GM12874 (cell line): ENCODE measurements around the gene TMEM63C.

ENCODE experiments used
- TF ChIP-seq, protein P1 (sequence below): IDR thresholded peaks from 2 replicates; pipeline ENCODE4 v1.5.1; 2011; ENCODE audit warnings: low read depth, mild to moderate bottlenecking, control low read depth, low read length, moderate library complexity; ENCODE audit not compliant: insufficient read depth

TMEM63C gene

DNA sequence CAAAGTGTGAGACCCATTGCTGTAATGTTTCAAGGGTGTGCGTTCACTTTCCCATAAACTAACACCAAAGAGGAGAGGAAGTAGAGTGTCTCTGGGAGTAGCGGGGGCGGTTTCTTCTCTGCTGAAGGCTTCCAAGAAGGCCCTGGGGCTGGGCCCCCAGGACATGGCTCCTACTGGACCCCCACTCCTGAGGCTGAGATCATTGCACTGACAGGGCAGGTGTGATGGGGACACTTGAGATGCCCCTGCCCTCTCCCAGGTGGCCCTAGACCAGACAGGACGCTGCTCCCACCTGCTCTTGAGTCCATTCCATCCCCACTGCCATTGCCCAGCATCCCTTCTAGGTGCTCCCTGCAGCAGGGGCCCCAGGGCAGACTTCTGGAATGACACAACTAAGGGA lies 20.1 kb downstream of the TMEM63C start:
- TF ChIP-seq, protein P1, sequence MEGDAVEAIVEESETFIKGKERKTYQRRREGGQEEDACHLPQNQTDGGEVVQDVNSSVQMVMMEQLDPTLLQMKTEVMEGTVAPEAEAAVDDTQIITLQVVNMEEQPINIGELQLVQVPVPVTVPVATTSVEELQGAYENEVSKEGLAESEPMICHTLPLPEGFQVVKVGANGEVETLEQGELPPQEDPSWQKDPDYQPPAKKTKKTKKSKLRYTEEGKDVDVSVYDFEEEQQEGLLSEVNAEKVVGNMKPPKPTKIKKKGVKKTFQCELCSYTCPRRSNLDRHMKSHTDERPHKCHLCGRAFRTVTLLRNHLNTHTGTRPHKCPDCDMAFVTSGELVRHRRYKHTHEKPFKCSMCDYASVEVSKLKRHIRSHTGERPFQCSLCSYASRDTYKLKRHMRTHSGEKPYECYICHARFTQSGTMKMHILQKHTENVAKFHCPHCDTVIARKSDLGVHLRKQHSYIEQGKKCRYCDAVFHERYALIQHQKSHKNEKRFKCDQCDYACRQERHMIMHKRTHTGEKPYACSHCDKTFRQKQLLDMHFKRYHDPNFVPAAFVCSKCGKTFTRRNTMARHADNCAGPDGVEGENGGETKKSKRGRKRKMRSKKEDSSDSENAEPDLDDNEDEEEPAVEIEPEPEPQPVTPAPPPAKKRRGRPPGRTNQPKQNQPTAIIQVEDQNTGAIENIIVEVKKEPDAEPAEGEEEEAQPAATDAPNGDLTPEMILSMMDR = no peak

DNA sequence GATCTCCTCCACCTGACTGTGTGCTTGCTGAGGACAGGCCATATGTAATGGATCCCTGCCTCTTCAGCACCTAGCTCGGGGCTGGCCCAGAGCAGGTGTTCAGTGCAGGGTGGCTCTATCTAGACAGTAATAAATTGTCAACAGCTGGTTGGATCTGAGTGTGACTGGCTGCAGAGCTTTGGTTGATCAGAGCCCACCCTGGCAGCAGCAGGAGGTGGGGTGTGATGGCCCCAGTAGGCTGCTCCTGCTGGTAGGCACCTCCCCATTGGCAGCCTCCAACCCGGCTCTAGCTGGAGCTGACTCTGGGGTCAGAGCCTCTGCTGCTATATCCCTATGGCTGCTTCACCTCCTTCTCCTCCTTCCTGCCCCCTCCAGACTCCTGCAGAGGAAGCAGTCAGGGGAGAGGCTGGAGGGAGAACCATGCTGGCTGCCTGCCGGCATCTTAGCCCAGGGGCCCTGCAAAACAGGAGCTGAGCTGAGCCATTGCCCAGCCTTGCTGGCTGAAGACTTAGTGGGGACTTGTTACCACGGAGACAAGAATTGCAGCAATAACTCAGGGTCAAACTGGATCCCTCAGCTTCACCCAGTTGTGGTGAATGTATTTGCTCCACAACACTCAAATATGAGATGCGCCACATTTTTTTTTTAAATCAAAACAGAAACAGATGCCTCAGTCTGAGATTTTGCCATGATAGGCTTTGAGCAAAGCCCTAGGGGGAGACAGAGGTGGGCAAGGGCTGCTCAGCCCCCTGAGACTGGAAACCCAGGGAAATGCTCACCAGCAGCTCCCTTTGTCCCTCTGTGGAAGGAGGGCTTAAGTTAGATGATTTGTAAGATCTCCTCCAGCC lies 22.2 kb downstream of the TMEM63C start:
- TF ChIP-seq, protein P1 = no peak

GRCh38 chr14:77204459-77204771 lies 22.8 kb downstream of the TMEM63C start:
- TF ChIP-seq, protein P1 = no peak

- TF ChIP-seq, protein P1 = no peak
These were observed 23.3 kb downstream of the TMEM63C start for GRCh38 chr14:77204907-77205306.

DNA sequence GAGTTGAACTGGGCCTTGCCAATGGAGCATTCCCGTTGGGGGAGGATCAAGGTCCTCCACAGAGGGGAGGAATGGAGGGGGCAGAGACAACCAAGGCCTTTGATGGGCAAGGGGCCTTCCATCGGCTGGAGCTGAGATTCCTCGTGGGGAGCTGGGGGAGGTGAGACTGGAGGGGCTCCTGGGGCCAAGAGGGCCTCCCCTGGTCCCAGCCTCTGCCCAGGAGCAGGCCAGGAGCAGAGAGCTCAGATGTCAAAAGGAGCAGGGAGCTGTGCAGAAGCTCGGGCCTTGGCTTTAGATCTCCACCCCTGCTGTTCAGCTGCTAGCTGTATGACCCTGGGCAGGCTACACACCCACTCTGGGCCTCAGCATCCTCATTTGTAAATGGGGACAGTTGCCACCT lies 24.0 kb downstream of the TMEM63C start:
- TF ChIP-seq, protein P1 = no peak

DNA sequence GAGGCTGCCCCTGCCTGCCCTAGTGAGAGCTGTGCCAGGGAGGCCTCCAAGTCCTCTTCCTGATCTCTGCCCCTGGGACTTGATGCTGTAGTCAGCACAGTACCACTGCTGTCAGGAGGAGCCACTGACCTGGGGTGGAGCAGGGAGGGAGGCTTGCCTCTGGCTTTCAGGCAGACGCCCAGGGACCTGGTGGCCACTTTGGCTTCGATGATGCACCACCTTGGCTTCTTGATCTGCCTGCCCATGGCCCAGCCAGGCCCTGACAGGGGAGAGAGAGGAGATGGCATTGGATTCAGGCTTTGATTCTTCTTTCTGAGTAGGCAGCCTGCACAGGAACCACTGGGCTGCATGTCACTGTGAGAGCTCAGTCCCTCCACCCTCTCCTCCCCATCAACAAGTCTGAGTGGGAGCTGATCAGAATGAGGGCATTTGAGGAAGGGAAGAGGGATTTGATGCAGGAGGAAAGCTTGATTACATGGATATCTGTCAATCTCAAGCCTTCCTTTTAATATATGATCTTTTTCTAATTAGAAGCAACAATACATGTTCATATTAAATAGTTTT lies 24.7 kb downstream of the TMEM63C start:
- TF ChIP-seq, protein P1 = no peak

DNA sequence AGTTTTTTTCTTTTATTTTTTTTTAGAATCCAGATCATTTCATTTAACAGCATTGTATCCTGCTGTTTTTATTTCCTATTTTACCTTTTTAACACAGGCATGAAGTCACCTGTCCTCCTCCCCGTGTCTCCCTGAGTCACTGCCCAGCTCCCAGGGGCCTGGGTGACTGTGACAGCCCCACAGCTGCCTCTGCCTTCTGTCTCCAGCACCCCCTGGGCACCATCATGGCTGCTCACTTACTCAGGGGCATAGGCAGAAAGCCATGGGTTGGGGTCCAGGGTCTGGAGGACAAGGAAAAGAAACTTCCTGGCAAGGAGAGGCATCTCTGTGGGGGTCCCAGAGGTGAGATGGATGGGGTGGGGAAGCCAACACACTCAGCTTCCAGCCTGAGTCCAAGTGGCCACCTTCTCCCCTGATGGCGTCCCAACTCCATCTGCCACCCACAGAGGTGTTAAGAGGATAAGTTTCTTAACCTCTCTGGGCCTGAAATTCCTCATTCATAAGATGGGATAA lies 25.3 kb downstream of the TMEM63C start:
- TF ChIP-seq, protein P1 = no peak
